HG03280 (cell line): ENCODE measurements around the gene SLC18B1.

Source experiments
- ATAC-seq: cut with Tn5 transposase; IDR thresholded peaks from one replicate; pipeline ENCODE4 v1.9.1; 2021; ENCODE audit warnings: mild to moderate bottlenecking, moderate library complexity; ENCODE audit not compliant: unreplicated experiment

Gene SLC18B1

DNA sequence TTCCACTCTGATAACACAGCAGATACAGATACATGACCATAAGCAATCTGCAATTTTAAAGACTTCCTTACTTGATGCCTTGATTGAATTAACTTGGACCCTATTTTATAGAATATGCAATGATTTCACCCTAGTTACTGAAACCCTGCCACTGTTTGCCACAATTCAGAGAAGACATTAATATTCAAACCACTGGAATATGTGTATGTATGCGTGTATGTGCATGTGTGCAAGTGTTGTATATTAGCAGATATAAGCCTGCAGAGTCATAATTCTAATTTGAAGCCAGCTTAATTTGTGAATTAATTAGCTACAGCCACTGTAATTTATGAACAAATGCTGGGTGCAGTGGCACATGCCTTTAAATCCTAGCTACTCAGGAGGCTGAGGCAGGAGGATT, 50.0 kb downstream of the SLC18B1 start:
- ATAC-seq, result no peak

DNA sequence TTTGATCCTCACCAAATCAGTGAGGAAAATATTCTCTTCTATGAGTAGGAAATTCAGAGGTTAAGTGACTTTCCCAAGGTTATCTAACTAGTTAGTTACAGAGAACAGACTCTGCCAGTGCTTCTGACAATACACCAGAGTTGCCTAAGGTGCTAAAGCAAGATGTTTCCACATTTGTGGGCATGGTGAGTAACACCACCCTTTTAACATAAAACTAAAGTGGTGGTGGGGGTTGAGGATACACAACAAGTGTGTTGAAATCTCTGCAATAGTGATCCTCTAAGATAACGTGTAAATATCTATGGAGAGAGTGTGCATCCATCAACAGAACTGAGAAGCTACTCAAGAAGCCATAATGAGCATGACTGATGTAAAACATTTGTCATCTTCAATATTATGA, 52.4 kb downstream of the SLC18B1 start:
- ATAC-seq, result no peak

DNA sequence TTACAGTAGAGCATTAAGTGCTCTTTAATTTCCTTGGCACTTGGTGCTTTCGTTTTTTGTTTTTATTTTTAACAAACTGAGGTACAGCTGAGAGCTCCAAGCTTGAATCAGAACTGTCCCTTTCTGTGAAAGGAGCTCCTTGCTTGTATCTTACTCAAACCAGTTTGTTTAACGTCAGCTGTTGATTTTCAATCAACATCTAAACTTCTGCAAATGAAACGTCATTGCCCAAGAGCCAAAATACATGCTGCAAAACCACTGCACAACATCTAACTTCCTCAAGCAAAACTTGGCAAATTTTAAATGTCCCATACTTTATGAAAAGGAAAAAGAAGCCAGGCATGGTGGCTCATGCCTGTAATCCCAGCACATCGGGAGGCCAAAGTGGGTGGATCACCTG, 55.9 kb downstream of the SLC18B1 start:
- no peak for ATAC-seq

DNA sequence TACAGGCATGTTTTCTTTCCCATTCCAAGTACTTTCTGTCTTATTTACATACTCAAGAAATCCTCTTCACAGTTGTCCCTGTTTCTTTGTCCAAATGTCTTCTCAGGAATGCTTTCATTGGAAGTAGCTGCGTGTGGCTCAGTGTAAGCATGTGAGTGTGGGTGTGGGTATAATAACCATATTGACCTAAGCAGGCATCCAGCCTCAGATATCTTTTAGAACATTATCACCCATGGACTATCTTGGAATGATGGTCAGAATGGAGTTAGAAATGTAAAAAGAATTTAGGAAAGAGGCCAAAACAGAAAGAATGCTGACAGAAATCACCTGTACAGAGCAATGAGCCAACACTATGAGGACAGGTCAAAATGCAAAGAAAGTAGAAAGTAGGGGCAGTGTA, 57.2 kb downstream of the SLC18B1 start:
- ATAC-seq, result no peak

DNA sequence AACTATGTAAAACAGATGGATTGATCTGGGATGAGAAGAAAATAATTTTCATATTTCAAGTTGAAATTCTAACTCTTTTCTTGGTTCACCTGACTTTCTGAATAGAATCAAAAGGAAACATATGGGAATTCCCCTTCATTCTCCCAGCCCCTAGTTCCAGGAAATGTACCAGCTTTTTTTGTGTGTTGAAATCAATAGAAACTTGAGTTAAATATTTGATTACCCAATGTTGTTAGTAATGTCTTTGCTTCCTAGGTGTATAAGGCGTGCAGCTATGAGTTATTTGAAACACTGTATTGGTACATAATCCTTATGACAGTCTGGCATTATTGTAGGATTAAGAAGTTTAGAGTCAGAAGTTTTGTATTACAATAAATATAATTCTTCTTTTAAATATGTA, 62.2 kb downstream of the SLC18B1 start:
- no peak for ATAC-seq

DNA sequence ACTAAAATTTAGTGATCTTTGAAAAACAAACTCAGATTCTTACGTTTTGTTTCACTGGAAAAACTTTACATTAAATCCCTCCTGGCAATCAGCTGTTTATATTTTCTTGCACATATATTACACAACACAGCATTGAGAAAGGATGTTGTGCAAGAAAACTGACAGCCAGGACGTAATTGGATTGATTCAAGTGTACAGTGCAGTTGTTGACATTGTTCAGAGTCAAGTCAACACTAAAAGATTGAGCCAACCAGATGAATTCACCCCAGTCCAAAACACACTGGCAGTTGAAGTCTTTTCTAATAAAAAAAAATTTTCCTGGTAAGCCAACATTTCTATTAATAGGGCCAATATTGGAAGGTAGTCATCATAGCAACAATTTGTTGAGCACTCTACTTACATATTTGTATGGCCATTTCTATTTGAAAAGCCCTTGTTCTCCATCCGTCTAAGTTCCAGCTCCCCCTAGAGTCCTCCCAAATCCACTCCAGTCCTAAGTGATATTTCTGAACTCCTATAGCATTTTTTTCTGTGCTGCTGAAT, 63.7 kb downstream of the SLC18B1 start:
- no peak for ATAC-seq

- ATAC-seq, result no peak
These were observed 64.6 kb downstream of the SLC18B1 start for GRCh38 chr6:132733814-132734213.

GRCh38 chr6:132733283-132733682, 65.2 kb downstream of the SLC18B1 start:
- ATAC-seq, result no peak

DNA sequence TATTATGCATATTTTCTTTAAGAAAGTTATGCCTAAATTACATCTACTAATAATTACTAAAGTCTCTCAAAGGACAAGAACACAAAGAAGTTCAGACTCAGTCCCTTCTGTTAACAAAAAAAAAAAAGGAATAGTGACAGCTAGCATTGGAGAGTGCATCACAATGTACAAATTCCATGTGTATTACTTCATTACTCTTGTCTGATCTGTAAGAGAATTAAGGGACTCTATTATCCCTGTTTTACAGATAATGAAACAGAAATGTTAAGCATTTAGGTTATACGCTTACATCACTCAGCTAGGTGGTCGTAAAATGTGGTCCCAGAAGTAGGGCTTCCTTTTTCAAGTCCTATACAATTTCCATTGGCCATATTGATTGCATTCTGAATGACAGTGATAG, 67.4 kb downstream of the SLC18B1 start:
- no peak for ATAC-seq

GRCh38 chr6:132730560-132730959, 67.9 kb downstream of the SLC18B1 start:
- no peak for ATAC-seq

GRCh38 chr6:132728616-132729015, 69.8 kb downstream of the SLC18B1 start:
- ATAC-seq, result no peak

- no peak for ATAC-seq
These were observed 71.8 kb downstream of the SLC18B1 start for GRCh38 chr6:132726608-132726975.

- ATAC-seq, result no peak
These were observed 72.4 kb downstream of the SLC18B1 start for GRCh38 chr6:132725947-132726607.

GRCh38 chr6:132725471-132725870, 73.0 kb downstream of the SLC18B1 start:
- ATAC-seq, result no peak

DNA sequence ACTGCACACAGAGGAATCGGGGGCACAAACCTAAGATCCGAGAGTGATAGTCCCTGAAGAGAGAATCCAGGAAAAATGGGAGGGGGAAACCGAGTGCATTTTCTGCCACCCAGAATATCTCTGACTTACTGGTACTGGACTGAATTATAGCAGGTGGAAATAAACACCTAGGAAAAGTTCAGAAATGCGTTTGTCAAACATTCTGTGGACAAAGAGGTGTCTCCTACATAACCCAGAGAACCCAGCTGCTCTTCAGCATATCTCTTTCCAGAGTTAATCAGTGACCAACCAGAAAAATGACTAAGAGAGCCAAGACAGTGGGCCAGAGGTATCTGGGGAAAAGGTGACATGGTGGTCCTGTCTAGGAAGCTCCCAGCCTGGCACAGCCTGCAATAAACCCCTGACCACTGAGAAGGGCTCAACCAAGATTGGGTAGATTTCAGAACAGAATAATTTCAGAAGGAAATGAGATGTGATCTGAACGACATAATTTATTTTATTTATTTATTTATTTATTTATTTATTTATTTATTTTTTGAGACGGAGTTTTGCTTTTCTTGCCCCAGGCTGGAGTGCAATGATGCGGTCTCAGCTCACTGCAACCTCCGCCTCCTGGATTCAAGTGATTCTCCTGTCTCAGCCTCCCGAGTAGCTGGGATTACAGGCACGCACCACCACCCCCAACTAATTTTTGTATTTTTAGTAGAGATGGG, 78.5 kb downstream of the SLC18B1 start:
- no peak for ATAC-seq
